Measurements from ENCODE around the gene APOC4. TPM values are rescaled to one million over a fixed set of nuclear protein-coding genes. Genes with fewer than 3 reads are reported as not detected.

The APOC4 gene
- polyA plus RNA-seq, 1 of the 3 experiments (the other 2 are of a cell fraction), result not detected

- H3K79me2 ChIP-seq (ENCODE audit: insufficient read depth), result peaks cover 50% of the 10 kb centered on the region
- under 1% methylated on average over 49 of the region's 65 CpGs for WGBS (ENCODE audit: low lambda C conversion rate)
- CTCF ChIA-PET, result interaction anchor here (0.7 to 10.2 kb wide), 5 partner anchors 9 to 105 kb away, joined by 3 to 131 read pairs (median 3); partner anchors contain the start of genes APOC2 and APOE
- TF ChIP-seq MAX (IDR thresholded peaks at IDR 0.05; ENCODE audit: low read depth) (peak; percentile 75; the same call in 1 of the 2 replicates), USF2 (IDR thresholded peaks at IDR 0.05; ENCODE audit: borderline replicate concordance, low read depth, low read length) (no peak), GATA2 (CRISPR knock-in tag; IDR thresholded peaks at IDR 0.05) (no peak), RXRA (IDR thresholded peaks at IDR 0.05; ENCODE audit: borderline replicate concordance, low read depth) (no peak), FOSL2 (IDR thresholded peaks at IDR 0.05; ENCODE audit: borderline replicate concordance, low read depth) (no peak), YY1 (IDR thresholded peaks at IDR 0.05; ENCODE audit: low read depth) (peak; percentile 86), FOXJ3 (CRISPR knock-in tag; IDR thresholded peaks at IDR 0.05) (no peak), MEF2A (IDR thresholded peaks at IDR 0.05; ENCODE audit: borderline replicate concordance, low read depth) (no peak), RCOR1 (IDR thresholded peaks at IDR 0.05; ENCODE audit: low read length) (no peak), TEAD4 (IDR thresholded peaks at IDR 0.05; ENCODE audit: borderline replicate concordance, insufficient read depth) (no peak), GABPA (IDR thresholded peaks at IDR 0.05; ENCODE audit: low read depth) (peak; percentile 76), EZH2phosphoT487 (IDR thresholded peaks at IDR 0.05; ENCODE audit: borderline replicate concordance, low read depth) (no peak), IRF3 (IDR thresholded peaks at IDR 0.05; ENCODE audit: low read depth, low read length) (no peak), ELF1 (IDR thresholded peaks at IDR 0.05) (peak; percentile 96), POLR2AphosphoS5 (IDR thresholded peaks at IDR 0.05; ENCODE audit: low read depth, low read length) (peak; percentile 88), REST (IDR thresholded peaks at IDR 0.05; ENCODE audit: low read depth, low read length) (0 out of 2 replicates have a peak, but pooled peaks have one; percentile 16), SIN3A (IDR thresholded peaks at IDR 0.05; ENCODE audit: borderline replicate concordance, low read depth, low read length) (peak; percentile 51; the same call in 1 of the 2 replicates), CTCF (IDR thresholded peaks at IDR 0.05) (no peak), SMC3 (IDR thresholded peaks at IDR 0.05; ENCODE audit: low read depth, low read length) (no peak), NFIC (IDR thresholded peaks at IDR 0.05; ENCODE audit: borderline replicate concordance) (no peak), RFX5 (IDR thresholded peaks at IDR 0.05; ENCODE audit: low read length) (no peak), MXI1 (IDR thresholded peaks at IDR 0.05; ENCODE audit: low read depth, low read length) (peak; percentile 51), JUND (IDR thresholded peaks at IDR 0.05) (no peak)
Measured at GRCh38 chr19:44954649-44955504, 12.8 kb downstream of the APOC4 start, which contains the start of gene CLPTM1. TSS of gene CLPTM1 (plus strand) at chr19:44955380. CDS start at chr19:44955396, 16 bp downstream.

More at GRCh38 chr19:44954649-44955504, 12.8 kb downstream of the APOC4 start, which contains the start of gene CLPTM1:
- H3K9me3 ChIP-seq, result no peaks in the 10 kb centered on the region
- H4K20me1 ChIP-seq (ENCODE audit: insufficient read depth), result peaks cover 42% of the 10 kb centered on the region
- H3K4me1 ChIP-seq (ENCODE audit: control insufficient read depth in 1 of 2, insufficient read depth in 2 of 2, low read depth in 1 of 2, low read length in 1 of 2), result peaks cover 0 to 25% of the 10 kb centered on the region in 2 experiments; a peak in 2 of 4 replicates
- peak within 1 kb of the TSS; percentile 93 to 99 for H3K4me3 ChIP-seq (ENCODE audit: low read depth in 2 of 2, low read length in 1 of 2)
- DNase-seq, result peak; percentile 98
- POLR2A ChIA-PET, result interaction anchor here (0.9 to 1.6 kb wide), 3 partner anchors 40 to 84 kb away, joined by 4 to 9 read pairs (median 4); partner anchors contain the start of genes APOC1, CLASRP and TOMM40
- H3F3A ChIP-seq (replicated peaks; ENCODE audit: insufficient read depth), result peaks cover 10% of the 10 kb centered on the region
- H3K9me2 ChIP-seq, result no peaks in the 10 kb centered on the region
- no peaks in the 10 kb centered on the region for H3K27me3 ChIP-seq (ENCODE audit: insufficient read depth)
- H2AFZ ChIP-seq (ENCODE audit: low read depth), result peak within 1 kb of the TSS; percentile 80
- H3K9ac ChIP-seq, result peak within 1 kb of the TSS; percentile 82
- peak within 1 kb of the TSS; percentile 94 to 98 for H3K27ac ChIP-seq (ENCODE audit: low read depth in 2 of 2, low read length in 1 of 2)
- H3K36me3 ChIP-seq (replicated peaks in 1 of 2; ENCODE audit: control insufficient read depth in 1 of 2, insufficient read depth in 2 of 2, low read length in 1 of 2), result peaks cover 2 to 6% of the 10 kb centered on the region in 2 experiments
- H3K4me2 ChIP-seq, result peak within 1 kb of the TSS; percentile 93

Measured in SK-N-SH (cell line).